ENCODE data around the gene ZNF766.
A peak's percentile ranks its signal among the peaks of the same experiment; 100 is the strongest.
"Not testable (repeated sequence)": the region's sequence is repeated elsewhere in the genome, so short reads cannot be mapped to it uniquely, and the experiment has no call there.

Gene ZNF766

DNA sequence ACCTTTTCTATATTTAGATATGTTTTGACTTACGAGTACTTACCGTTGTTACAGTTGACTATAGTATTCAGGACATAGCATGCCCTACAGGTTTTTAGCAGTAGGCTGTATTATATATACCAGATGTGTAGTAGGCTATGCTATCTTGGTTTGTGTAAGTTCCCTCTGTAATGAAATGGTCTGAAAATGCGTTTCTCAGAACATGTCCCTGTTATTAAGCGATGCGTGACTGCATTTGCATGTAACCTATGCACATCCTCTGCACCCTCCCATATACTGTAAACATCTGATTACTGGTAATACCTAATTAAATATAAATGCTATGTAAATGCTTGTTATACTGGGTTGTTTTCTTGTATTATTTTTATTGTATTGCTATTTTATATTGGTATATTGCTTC lies 6.6 kb downstream of the ZNF766 start:
- no peak for DNase-seq (ENCODE audit: low read depth)

DNA sequence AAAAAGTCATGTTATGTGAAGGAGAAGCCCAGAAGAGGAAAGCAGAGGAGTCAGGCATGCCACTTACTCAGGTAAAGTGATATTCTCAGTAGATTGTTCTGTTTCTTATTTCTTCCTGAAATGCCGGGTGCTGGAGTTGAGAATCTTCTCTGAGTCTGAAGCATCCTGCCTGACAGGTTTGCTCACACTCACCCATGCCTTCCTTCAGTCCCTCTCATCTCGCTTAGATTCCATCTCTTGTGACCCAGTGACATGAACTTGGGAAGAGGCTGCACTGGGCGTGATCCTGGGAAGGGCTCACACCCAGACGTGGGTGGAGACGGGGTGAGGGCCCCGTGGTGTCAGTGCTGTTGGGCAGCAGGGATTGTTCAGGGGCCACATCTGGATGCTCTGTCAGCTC lies 8.1 kb downstream of the ZNF766 start:
- DNase-seq (ENCODE audit: low read depth) = no peak

DNA sequence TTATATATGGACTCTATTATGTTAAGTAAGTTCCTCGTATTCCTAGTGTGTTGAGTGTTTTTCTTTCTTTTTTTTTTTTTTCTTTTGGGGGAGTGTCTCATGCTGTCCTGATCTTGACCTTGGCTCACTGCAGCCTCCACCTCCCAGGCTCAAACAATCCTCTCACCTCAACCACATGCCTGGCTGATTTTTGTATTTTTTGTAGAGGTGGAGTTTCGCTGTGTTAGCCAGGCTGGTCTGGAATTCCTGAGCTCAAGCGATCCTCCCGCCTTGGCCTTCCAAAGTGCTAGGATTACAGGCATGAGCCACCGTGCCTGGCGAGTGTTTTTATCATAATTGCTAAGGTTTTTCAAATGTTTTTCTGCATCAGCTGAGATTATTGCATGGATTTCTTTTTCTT lies 16.9 kb downstream of the ZNF766 start:
- no peak for DNase-seq (ENCODE audit: low read depth)

DNA sequence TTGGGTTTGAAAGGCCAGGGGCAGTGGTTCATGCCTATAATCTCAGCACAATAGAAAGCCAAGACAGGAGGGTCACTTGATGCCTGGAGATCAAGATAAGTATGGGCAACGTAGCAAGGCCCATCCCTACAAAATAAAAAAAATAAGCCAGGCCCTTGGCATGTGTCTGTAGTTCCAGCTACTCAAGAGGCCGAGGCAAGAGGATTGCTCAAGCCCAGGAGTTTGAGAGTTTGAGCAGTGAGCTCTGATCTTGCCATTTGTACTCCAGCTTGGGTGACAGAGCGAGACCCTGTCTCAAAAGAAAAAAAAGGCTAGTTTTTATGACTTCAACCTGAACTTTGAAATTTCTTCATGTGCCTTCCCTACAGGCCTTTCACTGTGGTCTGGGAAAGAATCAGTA lies 22.4 kb downstream of the ZNF766 start:
- no peak for DNase-seq (ENCODE audit: low read depth)

DNA sequence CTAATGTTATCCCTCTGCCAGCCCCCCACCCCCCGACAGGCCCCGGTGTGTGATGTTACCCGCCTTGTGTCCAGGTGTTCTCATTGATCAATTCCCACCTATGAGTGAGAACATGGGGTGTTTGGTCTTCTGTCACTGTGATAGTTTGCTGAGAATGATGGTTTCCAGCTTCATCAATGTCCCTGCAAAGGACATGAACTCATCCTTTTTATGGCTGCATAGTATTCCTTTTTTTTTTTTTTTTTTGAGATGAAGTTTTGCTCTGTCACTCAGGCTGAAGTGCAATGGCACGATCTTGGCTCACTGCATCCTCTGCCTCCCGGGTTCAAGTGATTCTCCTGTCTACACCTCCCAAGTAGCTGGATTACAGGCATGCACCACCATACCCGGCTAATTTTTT lies 23.6 kb downstream of the ZNF766 start:
- DNase-seq (ENCODE audit: low read depth) = not testable (repeated sequence)

DNA sequence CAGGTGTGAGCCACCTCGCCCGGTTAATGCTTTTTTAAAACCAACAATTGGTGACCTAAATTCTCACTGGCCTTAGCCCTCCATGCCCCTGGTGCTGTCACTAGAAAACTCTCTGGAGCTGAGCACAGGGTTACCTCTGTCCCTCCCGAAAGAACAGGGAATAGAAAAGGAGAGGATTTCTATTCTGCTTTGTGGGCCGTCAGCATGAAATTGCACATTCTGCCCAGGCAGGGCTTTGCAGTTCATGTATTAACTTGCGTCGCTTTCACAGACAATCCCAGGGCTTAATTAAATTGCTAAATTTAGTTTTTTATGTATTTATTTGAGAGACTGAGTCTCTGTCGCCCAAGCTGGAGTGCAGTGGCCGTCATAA lies 27.0 kb downstream of the ZNF766 start:
- no peak for DNase-seq (ENCODE audit: low read depth)

DNA sequence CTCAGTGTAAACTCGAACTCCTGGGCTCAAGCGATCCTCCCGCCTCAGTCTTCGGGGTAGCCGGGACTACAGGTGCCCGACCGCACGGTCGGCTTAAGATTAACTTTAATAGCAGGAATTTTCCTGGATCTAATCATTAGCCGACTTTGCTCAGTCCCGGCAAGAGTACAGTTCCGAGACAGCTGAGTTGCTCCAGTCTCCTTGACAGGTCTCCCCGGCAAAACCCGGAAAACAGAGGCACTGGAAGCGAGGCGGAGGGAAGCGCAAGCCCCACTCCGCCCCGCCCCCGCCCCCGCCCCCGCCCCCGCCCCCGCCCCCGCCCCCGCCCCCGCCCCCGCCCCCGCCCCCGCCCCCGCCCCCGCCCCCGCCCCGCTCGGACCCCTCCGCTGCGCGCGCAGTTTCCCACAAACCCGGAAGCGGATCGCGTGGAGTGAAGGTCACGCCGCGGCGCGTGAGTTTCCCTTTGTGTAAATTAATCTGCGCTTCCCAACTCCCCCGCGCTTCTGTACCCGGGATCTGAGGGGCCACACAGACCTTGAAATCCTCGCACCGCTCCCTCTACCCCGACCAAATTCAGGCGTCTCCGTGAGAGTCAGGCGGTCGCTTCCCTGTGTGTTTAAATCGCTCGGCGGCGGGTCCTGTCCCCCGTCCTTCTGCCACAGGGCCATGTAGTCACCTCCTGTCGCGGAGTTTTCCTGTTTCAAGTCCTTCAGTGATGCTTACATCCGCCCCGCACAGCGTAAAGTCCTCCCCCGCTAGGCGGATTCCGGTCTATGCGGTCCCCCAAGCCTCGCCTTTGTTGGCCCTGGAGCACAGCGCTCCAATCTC lies 27.6 kb downstream of the ZNF766 start, which contains the start of gene ZNF480:
ZNF480 (plus strand) TSS at position 397 of the 828 bp plus-strand sequence. CDS start 3,244 bp downstream, outside the sequence.
- peak; percentile 71 for DNase-seq (ENCODE audit: low read depth)

DNA sequence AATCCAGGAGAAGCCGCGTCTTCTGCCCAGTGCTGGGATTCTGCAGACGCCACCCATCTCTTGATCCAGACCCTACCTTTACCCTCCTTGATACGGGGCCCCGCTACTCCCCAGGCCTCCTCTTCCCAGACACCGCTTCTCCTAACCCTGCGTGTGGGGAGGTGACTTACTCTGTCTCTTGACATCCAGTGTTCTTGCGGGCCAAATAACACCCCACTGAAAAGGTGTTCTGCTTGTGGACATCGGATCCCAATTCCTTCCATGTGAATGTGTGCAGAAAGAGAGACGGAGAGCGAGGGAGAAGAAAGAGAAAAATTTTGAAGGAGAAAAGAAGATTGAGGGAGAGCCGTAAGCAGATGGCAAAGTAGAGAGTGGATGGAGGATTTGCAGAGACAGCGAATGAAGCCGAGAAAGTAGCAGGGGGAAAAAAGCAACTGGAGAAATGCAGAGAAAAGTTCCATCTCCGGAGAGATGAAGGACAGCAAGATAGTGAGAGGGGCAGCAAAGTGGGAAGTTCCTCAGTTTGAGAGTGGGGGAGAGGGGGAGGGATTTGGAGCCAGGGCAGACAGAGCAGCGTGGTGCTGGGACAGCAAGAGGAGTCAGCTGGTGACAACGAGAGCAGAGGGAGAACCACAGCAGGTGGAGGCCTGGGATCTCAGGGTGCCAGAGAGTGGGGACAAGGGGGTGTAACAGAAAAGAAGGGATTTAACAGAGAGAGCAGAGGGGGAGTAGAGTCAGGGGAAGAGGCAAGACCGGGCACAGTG lies 28.4 kb downstream of the ZNF766 start:
- no peak for DNase-seq (ENCODE audit: low read depth)

DNA sequence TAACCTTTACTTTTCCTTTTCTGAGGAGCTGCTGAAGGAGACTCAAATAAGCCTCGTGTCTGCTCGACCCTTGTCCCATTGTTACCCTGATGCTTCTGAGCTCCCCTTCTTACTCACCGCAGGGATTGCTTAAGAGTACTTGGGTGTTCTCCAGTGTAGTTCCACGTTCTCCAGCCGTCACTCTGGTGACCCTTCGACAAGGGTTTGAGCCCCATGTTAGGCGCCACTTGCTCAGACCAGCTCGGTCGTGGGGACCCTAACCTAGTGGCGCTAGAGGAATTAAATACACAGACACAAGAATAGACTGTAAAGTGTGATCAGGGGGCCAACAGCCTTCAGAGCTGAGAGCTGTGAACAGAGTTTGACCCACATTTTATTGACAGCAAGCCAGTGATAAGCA lies 37.9 kb downstream of the ZNF766 start:
- DNase-seq (ENCODE audit: low read depth) = peak; percentile 12

DNA sequence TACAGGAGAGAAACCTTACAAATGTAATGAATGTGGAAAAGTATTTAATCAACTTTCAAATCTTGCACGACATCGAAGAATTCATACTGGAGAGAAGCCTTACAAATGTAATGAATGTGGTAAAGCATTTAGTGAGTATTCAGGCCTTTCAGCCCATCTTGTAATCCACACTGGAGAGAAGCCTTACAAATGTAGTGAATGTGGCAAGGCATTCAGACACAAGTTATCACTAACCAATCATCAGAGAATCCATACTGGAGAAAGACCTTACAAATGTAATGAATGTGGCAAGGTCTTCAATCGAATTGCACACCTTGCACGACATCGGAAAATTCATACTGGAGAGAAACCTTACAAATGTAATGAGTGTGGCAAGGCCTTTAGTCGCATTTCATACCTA lies 53.0 kb downstream of the ZNF766 start:
- no peak for DNase-seq (ENCODE audit: low read depth)

DNA sequence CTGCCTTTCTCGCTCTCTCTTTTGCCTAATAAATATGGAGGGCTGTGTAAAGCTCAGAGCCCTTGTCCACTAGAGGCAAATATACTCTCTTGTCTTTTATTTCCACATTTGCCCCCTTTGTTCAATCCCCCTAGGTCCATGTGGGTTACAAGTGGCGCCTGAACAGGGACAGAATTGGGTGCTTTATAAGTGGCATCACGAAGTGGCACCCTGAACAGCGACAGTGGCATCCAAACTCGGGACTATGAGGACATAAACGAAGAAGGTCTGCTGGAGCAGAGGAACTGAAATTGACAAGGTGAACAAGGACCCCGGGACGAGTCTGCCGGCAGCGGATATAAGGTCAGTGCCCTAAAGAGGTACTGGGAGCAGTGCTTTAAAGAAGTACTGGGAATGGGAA lies 62.4 kb downstream of the ZNF766 start:
- DNase-seq (ENCODE audit: low read depth) = peak; percentile 13

DNA sequence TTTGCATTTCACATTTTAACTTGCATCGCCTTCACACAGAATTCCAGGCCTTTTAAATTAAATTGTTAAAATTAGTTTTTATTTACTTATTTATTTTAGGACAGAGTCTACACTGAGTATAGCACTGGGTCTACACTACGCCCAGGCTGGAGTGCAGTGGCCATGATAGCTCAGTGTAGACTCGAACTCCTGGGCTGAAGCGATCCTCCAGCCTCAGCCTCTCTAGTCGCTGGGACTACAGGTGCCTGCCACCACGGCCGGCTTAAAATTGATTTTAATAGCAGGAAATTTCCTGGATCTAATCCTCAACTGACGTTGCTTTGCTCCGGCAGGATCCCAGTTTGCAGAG lies 66.4 kb downstream of the ZNF766 start:
- no peak for DNase-seq (ENCODE audit: low read depth)

DNA sequence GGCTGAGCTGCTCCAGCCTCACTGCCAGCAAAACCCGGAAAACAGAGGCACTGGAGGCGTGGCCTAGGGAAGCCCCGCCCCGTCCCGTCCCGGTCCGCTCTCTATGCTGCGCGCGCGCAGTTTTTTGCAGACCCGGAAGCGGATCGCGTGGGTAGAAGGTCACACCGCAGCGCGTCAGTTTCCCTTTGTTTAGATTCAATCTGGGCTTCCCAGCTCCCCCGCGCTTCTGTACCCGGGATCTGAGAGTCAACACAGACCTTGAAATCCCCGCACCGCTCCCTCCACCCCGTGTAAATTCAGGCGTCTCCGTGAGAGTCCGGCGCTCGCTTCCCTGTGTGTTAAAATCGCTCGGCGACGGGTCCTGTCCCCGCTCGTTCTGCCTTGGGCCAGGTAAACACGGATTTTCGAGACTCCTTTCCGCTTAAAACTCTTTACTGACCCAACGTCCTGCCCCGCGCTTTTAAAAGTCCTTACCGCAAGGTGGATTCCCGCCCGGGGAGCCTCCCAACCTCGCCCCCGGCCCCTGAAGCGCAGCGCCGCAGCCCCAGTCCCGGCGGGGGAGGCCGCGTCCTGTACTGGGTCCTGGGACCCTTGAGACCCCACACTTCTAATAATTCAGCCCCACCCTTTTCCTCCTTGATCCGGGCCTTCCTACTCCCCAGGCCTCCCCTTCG lies 66.9 kb downstream of the ZNF766 start, which contains the start of gene ZNF610:
ZNF610 (plus strand) TSS at position 127 of the 674 bp plus-strand sequence. CDS start 12,930 bp downstream, outside the sequence.
- peak; percentile 88 for DNase-seq (ENCODE audit: low read depth)

DNA sequence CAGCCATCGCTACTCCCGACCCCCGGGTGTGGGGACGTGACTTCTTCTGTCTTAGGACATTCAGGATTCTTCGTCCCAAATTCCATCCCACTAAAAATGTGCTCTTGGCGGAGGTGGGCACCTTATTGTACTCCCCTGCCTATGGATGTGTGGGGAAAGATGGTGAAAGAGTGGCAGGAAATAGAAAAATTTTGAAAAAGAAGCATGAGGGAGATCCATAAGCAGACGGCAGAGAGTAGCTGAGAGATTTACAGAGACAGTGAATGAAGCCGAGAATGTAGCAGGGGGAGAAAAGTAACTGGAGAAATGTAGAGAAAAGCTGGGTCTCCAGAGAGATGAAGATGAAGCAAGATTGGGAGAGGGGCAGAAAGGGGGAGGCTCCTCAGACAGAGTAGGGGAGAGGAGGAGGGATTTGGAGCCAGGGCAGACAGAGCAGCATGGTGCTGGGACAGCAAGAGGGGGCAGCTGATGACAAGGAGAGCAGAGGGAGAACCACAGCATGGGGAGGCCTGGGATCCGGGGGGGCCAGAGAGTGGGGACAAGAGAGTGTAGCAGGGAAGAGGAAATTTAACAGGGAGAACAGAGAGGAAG lies 67.5 kb downstream of the ZNF766 start:
- DNase-seq (ENCODE audit: low read depth) = peak; percentile 15

DNA sequence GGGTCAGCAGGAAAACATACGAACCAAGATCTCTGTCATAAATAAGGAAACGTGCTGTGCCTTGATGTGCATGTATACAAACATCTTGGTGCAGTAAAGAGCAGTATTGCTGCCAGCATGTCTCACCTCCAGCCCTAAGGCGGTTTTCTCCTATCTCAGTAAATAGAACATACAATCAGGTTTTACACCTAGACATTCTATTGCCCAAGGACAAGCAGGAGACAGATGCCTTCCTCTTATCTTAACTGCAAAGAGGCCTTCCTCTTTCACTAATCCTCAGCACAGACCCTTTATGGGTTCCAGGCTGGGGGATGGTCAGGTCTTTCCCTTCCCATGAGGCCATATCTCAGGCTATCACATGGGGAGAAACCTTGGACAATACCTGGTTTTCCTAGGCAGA lies 69.6 kb downstream of the ZNF766 start:
- not testable (repeated sequence) for DNase-seq (ENCODE audit: low read depth)

DNA sequence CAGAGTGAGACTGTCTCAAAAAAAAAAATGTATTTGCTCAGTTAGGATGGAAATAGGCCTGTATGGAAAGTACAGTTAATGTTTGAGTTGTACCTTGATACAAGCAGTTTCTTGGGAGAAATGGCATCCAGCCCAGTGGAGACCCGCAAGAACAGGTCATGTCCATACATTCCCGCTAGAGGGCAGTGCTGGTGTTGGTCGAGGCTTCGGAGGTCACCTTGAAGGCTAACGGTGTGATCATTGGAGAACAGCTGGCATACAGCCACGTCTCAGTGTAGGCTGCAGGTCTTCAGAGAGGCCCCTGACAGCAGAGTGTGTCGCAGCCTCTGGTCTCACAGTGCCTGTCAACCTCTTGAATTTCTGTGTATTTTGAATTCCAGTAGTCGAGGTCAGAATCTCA lies 74.2 kb downstream of the ZNF766 start:
- peak; percentile 44 for DNase-seq (ENCODE audit: low read depth)

DNA sequence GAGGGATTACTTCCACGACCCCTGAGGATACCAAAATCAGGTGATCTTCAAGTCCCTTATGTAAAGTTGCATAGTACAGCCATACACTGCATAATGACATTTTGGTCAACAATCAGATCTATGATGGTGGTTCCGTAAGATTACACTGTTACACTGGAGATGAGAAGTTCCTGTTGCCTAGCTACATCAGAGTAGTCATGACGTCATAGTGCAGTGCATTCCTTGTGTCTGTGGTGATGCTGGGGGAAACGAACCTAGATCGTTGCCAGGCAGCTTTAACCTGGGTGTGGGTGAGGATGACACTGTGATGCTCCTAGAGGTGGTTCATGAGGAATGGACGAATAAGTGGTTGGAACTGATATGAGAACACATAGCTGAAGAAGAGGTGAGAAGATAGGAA lies 75.8 kb downstream of the ZNF766 start:
- peak; percentile 8 for DNase-seq (ENCODE audit: low read depth)

Data from iris pigment epithelial cell (primary cell).